SH-SY5Y (cell line): Measurements from ENCODE around the gene LSAMP.

Source experiments
- GATA2 ChIP-seq: IDR thresholded peaks from 2 replicates; pipeline ENCODE4 v1.6.1; 2011; ENCODE audit warnings: mild to moderate bottlenecking, low read depth, low read length
- GATA3 ChIP-seq: IDR thresholded peaks from 2 replicates; pipeline ENCODE4 v1.6.1; 2011; ENCODE audit warnings: low read depth, mild to moderate bottlenecking, low read length, moderate library complexity

DNA sequence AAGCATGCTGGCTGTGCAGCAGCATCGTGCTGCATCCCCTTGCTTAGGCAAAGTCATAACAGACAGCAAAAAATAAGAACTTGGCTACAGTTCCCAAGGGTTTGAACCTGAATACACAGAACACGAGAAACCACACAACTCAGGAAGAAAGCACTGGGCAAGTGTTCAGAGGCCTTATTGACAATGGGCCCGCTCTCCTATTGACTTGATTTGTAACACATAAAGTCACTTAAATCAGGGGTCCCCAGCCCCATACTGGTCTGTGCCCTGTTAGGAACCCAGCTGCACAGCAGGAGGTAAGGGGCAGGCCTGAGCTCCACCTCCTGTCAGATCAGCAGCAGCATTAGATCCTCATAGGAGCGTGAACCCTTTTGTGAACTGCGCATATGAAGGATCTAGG, 145.1 kb downstream of the LSAMP start:
- no peak for TF ChIP-seq GATA3
- no peak for TF ChIP-seq GATA2
